Chondrocyte (in vitro differentiated cells): ENCODE measurements around the gene MEIKIN. TPM values are rescaled to one million over a fixed set of nuclear protein-coding genes. Genes with fewer than 3 reads are reported as not detected.

Source experiments
- DNase-seq: peaks from one replicate; pipeline ENCODE4 v3.0.0; 2021; ENCODE audit warnings: mixed read lengths, low spot score
- H3K27ac Mint-ChIP-seq: one replicate; pipeline ENCODE4 v1.8.0; 2021; ENCODE audit warnings: mild to moderate bottlenecking, moderate library complexity, mixed read lengths; ENCODE audit not compliant: unreplicated experiment
- H3K27me3 Mint-ChIP-seq: 2 replicates; pipeline ENCODE4 v1.8.0; 2021; ENCODE audit warnings: low read depth, mixed read lengths
- H3K36me3 Mint-ChIP-seq: 2 replicates; pipeline ENCODE4 v1.8.0; 2021; ENCODE audit warnings: low read depth, mixed read lengths
- H3K4me1 Mint-ChIP-seq: 2 replicates; pipeline ENCODE4 v1.8.0; 2021; ENCODE audit warnings: low read depth, mild to moderate bottlenecking, mixed read lengths
- H3K4me3 Mint-ChIP-seq: one replicate; pipeline ENCODE4 v1.8.0; 2021; ENCODE audit warnings: mild to moderate bottlenecking, moderate library complexity, mixed read lengths; ENCODE audit not compliant: unreplicated experiment
- H3K9me3 Mint-ChIP-seq: 2 replicates; pipeline ENCODE4 v1.8.0; 2021; ENCODE audit warnings: low read depth, mixed read lengths
- total RNA-seq: library from RNA; stranded (reverse); gene quantifications from 3 replicates; pipeline ENCODE4 v1.2.1, GENCODE V29; 2021
- TF ChIP-seq, protein P1 (sequence below): fragments of 200-600 bp; sonication (generic); IDR thresholded peaks from 2 replicates; pipeline ENCODE4 v1.5.0; 2021; ENCODE audit warnings: antibody characterized with exemption, mild to moderate bottlenecking, moderate library complexity

The MEIKIN gene
- total RNA-seq, 1 donor from 2014 or later = not detected

DNA sequence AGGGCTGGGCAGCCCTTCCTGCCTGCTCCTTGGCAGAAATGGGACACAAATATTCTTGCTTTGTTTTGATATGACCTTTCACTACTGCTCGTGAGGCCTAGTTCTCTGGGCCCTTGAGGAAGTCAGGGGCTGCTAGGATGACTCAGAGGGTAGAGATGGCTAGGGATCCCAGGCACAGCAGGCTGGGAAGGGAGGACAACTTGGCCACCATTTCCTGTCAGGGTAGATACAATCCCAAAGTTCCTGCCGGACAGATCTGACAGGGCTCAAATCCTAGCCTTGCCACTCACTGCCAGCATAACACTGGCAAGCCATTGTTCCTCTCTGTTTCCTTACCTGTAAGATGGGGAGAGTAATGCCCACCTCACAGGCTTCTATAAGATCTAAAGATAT, 31.7 kb upstream of the MEIKIN start:
- Mint-ChIP-seq H3K4me1 (no peaks in the 10 kb centered on the region), H3K9me3 (no peaks in the 10 kb centered on the region), H3K27ac (no peak overlapping the region), H3K4me3 (no peak overlapping the region), H3K27me3 (peaks cover 13% of the 10 kb centered on the region), H3K36me3 (no peaks in the 10 kb centered on the region)
- DNase-seq = no peak
- TF ChIP-seq, protein P1, sequence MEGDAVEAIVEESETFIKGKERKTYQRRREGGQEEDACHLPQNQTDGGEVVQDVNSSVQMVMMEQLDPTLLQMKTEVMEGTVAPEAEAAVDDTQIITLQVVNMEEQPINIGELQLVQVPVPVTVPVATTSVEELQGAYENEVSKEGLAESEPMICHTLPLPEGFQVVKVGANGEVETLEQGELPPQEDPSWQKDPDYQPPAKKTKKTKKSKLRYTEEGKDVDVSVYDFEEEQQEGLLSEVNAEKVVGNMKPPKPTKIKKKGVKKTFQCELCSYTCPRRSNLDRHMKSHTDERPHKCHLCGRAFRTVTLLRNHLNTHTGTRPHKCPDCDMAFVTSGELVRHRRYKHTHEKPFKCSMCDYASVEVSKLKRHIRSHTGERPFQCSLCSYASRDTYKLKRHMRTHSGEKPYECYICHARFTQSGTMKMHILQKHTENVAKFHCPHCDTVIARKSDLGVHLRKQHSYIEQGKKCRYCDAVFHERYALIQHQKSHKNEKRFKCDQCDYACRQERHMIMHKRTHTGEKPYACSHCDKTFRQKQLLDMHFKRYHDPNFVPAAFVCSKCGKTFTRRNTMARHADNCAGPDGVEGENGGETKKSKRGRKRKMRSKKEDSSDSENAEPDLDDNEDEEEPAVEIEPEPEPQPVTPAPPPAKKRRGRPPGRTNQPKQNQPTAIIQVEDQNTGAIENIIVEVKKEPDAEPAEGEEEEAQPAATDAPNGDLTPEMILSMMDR = no peak

DNA sequence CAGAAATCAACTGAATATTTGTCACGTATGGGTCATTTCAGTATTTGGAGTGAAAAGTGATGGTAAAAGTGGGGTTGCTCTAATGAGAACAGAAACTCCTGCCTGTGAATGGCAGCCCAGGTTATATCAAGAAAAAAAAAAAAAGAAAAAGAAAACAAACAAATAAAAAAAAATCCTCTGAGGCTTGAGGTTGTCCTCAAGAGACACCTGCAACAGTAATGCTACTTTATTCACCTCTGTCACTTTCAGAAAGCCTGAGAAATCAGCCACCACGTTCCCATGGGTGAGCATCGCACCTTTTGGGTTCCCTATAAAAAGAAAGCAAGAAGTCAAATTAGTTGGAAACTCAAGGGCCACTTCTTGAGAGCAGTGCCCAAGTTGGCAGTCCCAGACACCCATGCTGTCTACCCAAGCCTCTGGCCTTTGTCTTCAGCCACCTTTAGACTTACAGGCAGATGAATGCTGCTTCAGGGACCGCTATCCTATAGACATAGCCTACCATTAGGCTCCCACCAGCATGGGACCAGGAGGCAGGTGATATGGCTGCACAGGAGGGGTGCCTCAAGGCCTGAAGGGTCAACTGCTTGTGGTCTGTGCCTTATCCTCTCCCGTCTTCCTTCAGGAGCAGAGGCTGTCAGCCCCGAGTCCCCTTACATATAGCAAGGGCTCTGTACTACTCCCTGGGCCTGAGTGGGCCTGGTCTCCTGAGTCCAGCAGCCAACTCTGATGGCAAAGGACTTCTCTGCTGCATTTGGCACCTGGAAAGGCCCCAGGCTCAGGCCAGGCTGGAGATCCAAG, 31.1 kb upstream of the MEIKIN start:
- no peak overlapping the region for H3K27ac Mint-ChIP-seq
- no peak overlapping the region for H3K4me3 Mint-ChIP-seq
- H3K4me1 Mint-ChIP-seq = no peaks in the 10 kb centered on the region
- H3K27me3 Mint-ChIP-seq = peaks cover 14% of the 10 kb centered on the region
- no peak for DNase-seq
- TF ChIP-seq, protein P1 = no peak
- H3K36me3 Mint-ChIP-seq = no peaks in the 10 kb centered on the region
- H3K9me3 Mint-ChIP-seq = no peaks in the 10 kb centered on the region

DNA sequence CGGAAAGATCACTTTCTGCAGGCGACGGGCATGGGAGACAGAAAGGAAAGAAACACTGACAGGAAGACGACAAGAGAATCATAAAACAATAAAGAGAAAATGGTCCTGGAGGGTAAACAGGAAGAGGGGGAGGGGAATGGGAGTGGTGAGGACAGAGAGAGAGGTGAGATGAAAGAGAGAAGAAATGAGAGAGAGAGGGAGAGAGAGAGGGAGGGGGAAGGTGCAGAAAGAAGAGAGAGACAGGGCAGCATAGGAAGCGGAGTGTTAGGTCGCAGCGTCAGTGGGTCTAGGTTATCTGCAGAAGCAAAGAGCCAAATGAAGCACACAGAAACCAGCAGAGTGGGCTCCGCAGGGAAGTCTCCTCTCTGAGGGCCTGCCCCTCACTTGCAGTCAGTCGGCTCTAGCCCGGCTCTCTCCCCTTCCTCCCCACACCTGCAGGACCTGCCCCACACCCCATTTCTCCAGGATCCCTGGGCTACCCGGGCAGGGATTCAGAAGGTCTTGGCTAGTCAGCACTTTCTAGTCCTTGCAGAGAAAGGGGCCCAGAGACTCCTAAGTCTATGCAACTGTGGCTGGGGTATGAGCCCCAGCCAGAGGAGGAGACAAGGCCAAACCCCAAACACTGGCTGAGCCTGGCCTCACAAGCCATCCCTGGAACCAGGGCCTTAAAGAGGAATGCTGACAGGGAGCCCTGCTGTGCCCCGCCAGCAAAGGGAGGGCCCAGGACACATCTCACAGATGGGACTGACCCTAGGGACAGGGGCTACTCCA, 29.7 kb upstream of the MEIKIN start:
- H3K4me3 Mint-ChIP-seq = no peak overlapping the region
- H3K27ac Mint-ChIP-seq = no peak overlapping the region
- peaks cover 10% of the 10 kb centered on the region for H3K27me3 Mint-ChIP-seq
- TF ChIP-seq, protein P1 = no peak
- no peaks in the 10 kb centered on the region for H3K4me1 Mint-ChIP-seq
- H3K9me3 Mint-ChIP-seq = no peaks in the 10 kb centered on the region
- no peak for DNase-seq
- H3K36me3 Mint-ChIP-seq = no peaks in the 10 kb centered on the region

DNA sequence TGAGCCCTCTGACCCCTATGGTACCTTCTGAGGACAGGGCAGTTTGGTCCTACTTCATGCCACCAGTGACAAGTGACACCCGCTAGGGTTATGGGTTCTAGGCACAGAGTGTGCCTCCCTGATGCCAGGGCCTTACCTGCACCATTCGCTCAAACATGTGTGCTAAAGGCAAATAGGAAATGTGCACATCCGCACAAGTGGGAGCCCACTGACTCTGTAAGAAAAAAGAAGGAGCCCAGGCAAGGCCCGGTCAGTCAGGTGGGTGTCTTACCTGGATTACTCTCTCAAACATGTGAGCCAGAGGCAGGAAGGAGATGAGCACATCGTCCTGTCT, 29.1 kb upstream of the MEIKIN start:
- H3K27me3 Mint-ChIP-seq = peaks cover 7% of the 10 kb centered on the region
- H3K4me3 Mint-ChIP-seq = no peak overlapping the region
- no peaks in the 10 kb centered on the region for H3K9me3 Mint-ChIP-seq
- DNase-seq = no peak
- H3K27ac Mint-ChIP-seq = no peak overlapping the region
- no peaks in the 10 kb centered on the region for H3K4me1 Mint-ChIP-seq
- TF ChIP-seq, protein P1 = no peak
- no peaks in the 10 kb centered on the region for H3K36me3 Mint-ChIP-seq

DNA sequence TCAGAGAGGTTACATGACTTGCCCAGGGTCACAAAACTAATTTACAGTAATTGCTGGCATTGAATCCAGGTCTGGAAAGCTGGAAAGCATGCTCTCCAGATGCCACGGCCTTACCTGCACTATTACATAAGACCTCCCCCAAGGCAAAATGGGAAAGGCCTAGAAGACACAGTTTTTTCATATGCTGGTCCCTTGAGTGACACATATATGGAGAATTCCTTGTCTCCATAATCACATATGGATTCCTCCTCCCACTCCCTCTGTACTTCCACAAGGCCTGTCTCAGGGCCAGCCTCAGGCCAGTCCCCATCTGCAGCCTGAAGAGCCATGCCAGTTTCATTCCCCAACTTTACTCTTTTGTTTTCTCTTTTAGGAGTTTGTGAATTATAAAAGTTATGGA, 28.6 kb upstream of the MEIKIN start:
- Mint-ChIP-seq H3K9me3 (no peaks in the 10 kb centered on the region), H3K4me1 (no peaks in the 10 kb centered on the region), H3K27me3 (peaks cover 5% of the 10 kb centered on the region), H3K27ac (no peak overlapping the region), H3K36me3 (no peaks in the 10 kb centered on the region), H3K4me3 (no peak overlapping the region)
- TF ChIP-seq, protein P1 = no peak
- no peak for DNase-seq
